Medulla oblongata (tissue), 1 donor: ENCODE results near the gene SLC9A9.

Source experiments
- DNase-seq: peaks from one replicate; pipeline ENCODE4 v3.0.0-alpha.2; 2015; ENCODE audit errors: extremely low spot score

SLC9A9 gene

DNA sequence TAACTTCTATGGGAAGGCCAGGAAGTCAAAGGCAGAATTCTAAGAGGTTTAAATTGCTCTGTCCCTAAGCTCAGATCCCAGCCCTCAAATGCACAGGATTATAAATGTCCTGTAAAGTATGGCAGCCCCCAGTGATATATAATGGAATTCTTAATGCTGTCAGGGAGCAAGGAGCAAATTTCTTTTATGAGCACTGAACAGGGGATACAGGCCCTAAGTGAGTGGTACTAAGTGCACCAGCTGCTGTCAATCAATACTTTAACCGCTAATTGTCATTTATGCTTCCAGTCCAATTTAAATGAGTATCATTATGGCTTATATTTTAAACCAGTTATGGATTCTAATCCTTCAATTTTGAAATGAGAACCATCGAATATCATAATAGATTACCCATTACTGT, 4.7 kb downstream of the SLC9A9 start:
- DNase-seq: no peak

GRCh38 chr3:143840636-143841035, 7.6 kb downstream of the SLC9A9 start:
- DNase-seq: no peak

DNA sequence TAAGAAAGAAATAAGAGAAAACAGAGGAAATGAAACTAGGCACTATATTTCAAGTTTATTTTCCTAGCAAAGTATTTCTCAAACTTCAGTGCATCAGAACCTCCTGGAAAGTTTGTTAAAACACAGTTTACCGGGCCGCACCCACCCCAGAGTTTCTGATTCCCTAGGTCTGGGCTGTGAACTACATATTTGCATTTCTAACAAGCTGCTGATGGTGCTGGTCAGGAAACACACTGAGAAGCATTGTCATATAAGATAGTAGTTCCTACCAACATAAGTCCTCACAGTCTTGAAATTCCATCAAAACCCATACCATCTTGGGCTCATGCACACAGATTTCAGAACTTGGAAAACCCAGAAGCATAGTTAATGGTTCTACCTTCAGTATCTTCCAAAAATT, 8.3 kb downstream of the SLC9A9 start:
- DNase-seq: no peak

- DNase-seq: no peak
These were observed 11.2 kb downstream of the SLC9A9 start for GRCh38 chr3:143837076-143837475.

DNA sequence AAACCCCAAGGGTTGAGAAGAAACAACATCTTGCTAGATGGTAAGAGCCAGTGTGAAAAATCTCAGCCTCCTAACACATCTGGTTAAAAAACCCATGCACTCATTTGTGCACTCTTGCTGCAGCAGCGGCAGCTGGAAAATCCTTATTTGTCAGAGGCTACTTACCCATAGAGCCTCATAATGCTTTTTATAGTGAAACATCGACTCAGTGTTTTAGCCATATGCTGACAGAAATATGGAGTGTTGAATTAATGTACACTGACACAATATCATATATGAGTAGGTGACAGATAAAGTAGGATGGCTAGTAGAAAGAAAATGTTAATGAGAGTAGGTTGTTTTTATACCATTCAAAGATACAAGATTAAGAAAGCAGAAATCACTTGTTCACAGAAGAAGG, 13.0 kb downstream of the SLC9A9 start:
- no peak for DNase-seq

- no peak for DNase-seq
These were observed 15.8 kb downstream of the SLC9A9 start for GRCh38 chr3:143832433-143832832.

GRCh38 chr3:143831994-143832393, 16.3 kb downstream of the SLC9A9 start:
- DNase-seq: no peak

DNA sequence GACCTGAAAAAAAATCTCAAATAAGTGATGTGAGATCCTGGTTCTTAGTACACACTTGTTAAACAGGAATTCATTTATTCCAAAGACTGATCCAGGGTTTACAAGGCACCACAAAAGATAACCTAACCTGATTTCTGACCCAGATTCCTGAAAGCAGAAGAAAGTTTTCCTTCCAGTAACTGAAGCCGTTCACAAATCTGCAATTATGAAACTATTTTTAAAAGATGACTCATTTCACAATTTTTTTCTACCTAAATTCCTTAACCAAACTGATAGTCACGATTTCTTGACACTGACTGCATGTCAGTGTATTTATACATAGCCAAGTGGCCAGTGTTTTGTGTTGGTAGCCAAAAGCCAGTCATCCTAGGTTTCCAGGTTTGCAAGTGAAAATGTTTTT, 17.1 kb downstream of the SLC9A9 start:
- DNase-seq: no peak

DNA sequence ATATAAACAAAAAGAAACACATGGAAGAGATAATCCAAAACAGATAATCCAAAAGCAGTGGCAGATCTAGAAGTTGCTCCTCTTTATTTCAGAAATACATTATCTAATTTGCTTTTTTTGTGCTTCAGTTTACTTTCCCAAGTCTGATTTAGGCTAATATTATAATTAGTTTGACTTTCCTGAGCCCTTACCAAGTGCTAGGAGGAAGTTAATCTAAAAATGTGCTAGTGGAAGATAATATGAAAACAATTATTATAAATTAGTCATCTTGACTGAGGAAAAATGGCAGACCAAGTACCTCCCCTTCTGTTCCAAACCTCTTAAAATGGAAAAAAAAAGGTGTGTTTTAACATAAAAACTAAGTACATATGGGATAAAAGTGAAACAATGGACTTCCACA, 17.5 kb downstream of the SLC9A9 start:
- no peak for DNase-seq

DNA sequence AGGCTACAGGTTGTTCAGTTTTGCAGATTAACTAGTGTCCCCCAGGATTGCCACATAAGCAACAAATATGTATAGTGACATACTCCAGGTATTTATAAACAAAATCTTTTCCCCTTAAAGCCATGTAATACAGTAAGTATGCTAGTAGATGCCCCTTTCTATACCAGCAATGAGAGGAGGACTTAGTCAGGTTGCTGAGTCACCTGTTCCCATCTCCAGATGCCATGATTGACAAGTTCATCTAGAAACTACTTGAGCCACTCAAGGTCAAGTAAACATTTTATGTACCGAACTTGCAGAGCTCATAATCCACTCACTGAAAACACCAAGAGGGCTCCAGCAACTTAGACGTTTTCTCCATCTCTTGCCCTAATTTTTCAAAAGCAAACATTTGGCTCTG, 18.2 kb downstream of the SLC9A9 start:
- DNase-seq: no peak

DNA sequence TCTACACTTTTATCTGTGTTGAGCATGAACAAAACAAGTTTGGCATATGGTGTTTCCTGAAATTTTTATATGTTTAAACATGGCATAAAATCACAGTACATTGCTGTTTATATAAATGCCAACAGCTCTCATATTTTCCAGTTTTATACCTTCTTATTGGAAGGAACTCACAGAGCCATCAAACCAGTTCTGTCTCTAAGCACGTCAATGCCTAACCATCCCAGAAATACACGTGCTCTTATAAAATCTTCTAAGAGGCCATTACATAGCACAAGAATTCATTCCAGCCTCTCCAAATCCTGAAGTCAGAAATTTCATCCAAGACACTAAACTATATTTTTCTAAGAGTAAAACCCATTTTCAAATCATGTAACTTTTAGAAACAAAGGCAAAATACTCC, 20.8 kb downstream of the SLC9A9 start:
- DNase-seq: no peak

GRCh38 chr3:143826296-143826695, 22.0 kb downstream of the SLC9A9 start:
- peak; percentile 89 for DNase-seq

DNA sequence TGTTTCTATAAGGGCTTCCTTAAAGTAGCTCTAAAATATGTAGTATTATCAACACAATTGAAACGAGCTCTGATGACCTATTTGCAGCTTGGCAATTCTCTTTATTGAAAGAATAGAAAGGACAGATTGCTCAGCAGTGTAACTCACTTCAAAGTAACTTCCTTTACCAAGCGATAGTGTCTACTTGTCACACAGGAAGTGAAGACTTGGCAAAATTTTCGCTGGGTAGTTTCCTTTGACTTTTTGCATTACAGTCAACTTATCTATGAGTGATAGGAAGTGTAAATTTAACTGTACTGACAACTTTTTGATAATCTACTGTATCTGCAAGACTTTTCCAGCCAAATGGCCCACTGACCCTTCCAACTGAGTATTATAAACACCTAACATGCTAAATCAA, 22.8 kb downstream of the SLC9A9 start:
- no peak for DNase-seq

DNA sequence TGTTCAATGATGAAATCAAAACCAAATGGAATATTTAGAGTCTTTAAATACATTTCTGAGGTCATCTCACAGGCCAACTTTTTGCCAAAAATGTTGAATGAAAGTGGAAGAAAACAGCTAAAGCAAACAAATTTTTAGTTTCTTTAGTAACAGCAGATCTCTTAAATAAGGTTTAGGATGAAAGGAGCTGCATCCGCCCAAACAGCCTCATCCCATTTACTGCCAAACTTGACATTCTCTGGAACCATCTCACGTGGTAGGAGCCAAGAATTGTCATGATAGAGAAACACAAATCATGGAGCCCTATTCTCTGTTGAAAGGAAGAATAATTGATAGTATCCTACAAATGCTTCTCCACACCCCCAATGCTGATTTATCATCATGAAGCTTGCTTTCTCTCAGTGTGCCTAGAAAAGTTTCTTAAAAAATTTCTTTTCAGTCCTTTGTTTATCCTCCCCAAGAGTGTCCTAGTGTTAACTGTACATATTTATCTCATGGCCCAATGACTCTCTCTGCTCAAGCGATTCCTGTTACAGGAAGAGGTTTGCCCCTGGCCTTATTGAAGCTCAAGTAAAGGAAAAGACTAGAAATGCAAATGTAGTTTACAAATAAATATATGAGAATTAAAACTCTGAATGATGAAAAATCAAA, 23.4 kb downstream of the SLC9A9 start:
- no peak for DNase-seq

- DNase-seq: no peak
These were observed 25.5 kb downstream of the SLC9A9 start for GRCh38 chr3:143822798-143823197.

GRCh38 chr3:143822374-143822773, 25.9 kb downstream of the SLC9A9 start:
- DNase-seq: no peak

DNA sequence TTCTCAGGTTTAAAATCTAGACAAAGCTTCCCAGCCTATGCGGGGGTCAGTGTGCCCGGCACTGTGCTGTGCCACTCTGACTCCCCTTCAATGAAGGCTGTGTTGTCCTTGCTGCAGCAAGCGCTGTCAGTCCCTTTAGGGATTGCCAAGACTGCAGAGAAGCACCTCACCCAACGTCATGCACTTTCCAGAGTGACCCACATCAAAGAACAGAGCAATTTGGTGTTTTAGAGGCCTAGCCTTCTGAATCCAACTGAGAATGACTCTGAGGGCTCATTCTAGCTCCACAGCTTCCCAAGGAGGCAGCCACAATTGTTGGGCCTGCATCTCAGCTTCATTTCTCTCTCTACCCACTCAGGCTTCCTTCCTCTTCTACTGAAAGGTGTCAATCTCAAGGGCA, 26.4 kb downstream of the SLC9A9 start:
- DNase-seq: no peak

DNA sequence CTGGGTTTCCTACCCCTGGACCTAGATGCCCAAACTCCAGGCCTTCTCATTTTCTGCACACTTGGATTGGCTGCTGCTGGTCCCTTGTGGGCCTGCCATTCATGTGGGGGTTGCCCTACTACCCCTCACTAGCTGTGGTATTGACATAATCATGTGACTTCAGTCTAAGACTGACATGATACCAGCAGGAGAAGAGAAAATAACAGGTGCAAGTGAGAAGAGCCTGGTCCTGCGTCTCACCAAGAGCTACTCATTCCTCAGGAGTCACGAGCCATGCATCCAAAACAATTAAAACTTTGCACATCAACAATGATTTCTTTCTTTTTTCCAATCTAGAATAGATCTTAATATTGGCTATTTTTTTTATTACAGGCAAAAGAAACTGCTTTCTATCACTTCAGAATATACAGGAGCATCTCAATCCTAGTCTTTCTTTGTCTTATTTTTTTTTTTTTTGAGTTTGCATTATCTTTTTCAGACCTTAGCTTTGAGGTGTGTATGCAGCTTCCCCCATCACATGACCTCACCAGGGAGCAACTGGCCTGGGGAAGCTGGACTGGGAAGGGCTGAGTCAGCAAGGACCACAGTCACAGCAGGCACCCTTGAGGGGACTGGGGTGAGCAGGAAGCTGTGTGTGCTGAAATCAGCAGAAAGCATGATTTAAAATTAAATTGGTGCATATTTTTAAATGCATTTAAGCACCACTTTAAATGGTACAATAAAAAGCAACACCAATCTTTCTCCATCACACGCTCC, 27.6 kb downstream of the SLC9A9 start:
- peak; percentile 67 for DNase-seq

GRCh38 chr3:143819890-143820289, 28.4 kb downstream of the SLC9A9 start:
- DNase-seq: no peak

DNA sequence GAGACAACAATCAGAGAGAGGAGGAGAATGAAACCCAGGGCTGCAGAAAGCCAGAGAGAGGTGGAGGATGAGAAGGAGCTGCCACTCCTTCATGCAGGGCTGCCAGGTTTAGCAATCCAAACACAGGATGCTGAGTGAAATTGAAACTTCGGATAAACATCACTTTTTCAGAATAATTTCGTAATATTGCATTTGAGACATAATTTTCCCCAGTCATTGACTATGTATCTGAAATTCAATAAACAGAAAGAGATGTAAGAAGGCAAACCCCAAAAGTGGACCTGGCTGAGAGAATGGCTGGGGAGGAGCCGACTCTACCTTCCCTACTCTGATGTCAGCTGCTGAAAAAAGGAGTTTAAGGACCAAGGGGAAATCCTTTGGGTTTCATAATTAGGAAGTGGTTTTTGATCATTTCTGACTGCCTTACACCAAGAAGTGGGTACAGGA, 33.8 kb downstream of the SLC9A9 start:
- no peak for DNase-seq

DNA sequence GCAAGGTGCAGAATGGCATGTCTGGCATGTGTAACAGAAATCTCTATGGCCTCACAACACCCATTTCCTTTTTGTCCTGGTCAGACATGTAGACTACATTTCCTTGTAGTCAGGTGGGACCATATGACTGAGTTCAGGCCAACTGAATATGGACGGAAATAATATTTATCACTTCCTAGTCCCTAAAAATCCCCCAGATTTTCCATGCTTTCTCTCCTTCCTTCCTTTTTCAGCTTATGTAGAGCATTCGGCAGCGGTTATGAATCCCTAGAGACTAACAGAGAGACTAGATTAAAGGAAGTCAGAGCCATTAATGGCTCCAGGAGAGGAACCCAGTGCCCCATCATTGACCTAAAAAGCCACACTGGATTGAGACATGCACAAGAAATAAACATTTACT, 35.8 kb downstream of the SLC9A9 start:
- DNase-seq: no peak

GRCh38 chr3:143811602-143812001, 36.7 kb downstream of the SLC9A9 start:
- no peak for DNase-seq

GRCh38 chr3:143810953-143811265, 37.4 kb downstream of the SLC9A9 start:
- DNase-seq: no peak
